Stomach (tissue), 9 donors: ENCODE measurements around the gene RAB4A. TPM values are rescaled to one million over a fixed set of nuclear protein-coding genes. Genes with fewer than 3 reads are reported as not detected.

ENCODE experiments used
- DNase-seq, 2 donors: peaks; one replicate each; pipeline versions ENCODE4 v3.0.0 to v3.0.0-alpha.2; 2013 to 2019
- H3K27ac ChIP-seq, 5 donors: fragments of 200-600 bp in 4 of 5; sonication (generic) in 4 of 5; one replicate each; pipeline ENCODE4 v1.5.1; 2013 to 2019; ENCODE audit warnings: mild to moderate bottlenecking in 1 of 5, moderate library complexity in 1 of 5
- H3K27me3 ChIP-seq, 3 donors: fragments of 200-600 bp; sonication (generic); one replicate each; pipeline ENCODE4 v1.5.1; 2017 to 2019; ENCODE audit warnings: mixed run types in 1 of 3
- H3K36me3 ChIP-seq, 4 donors: fragments of 200-600 bp; sonication (generic); 1 replicate in 3 of 4; 2 replicates in 1 of 4; pipeline ENCODE4 v1.5.1; 2016 to 2019
- H3K4me1 ChIP-seq, 4 donors: fragments of 200-600 bp; sonication (generic); one replicate each; pipeline ENCODE4 v1.5.1; 2016 to 2019
- H3K4me3 ChIP-seq, 4 donors: fragments of 200-600 bp; sonication (generic) in 3 of 4; one replicate each; pipeline ENCODE4 v1.5.1; 2016 to 2019; ENCODE audit warnings: mild to moderate bottlenecking in 1 of 4
- H3K9me3 ChIP-seq, 4 donors: fragments of 200-600 bp; sonication (generic); one replicate each; pipeline ENCODE4 v1.5.1; 2016 to 2019
- EP300 ChIP-seq: sonication (generic); formaldehyde crosslinking; IDR thresholded peaks from one replicate; pipeline ENCODE4 v1.6.1; 2017; ENCODE audit warnings: antibody characterized with exemption
- POLR2A ChIP-seq, 4 donors: fragments of 450-650 bp; IDR thresholded peaks; one replicate each; pipeline ENCODE4 v1.6.1; 2016; ENCODE audit warnings: antibody characterized with exemption in 4 of 4, control low read depth in 2 of 4, mild to moderate bottlenecking in 1 of 4, moderate library complexity in 1 of 4
- POLR2AphosphoS5 ChIP-seq, 3 donors: sonication (generic); formaldehyde crosslinking; IDR thresholded peaks; one replicate each; pipeline ENCODE4 v1.6.1; 2016; ENCODE audit warnings: antibody characterized with exemption in 3 of 3
- WGBS, 5 donors: extraction: QIAGEN DNeasy Blood & Tissue Kit in 3 of 5; methylation state at CpG; one replicate each; pipeline versions ENCODE4 v1.1.5 to v1.1.7; 2013 to 2018; 5-methylcytosine and 5-hydroxymethylcytosine counted together
- intact Hi-C: fragments of 100-400 bp; cut with DNase I; formaldehyde crosslinking; loops from one replicate; pipeline ENCODE4 v1.15.1; 2023; ENCODE audit warnings: low total_unique reads
- polyA plus RNA-seq, 3 donors: library from polyadenylated mRNA; stranded (reverse); fragments of 200-250 nt; gene quantifications; one replicate each; pipeline ENCODE4 v1.2.3, GENCODE V29; 2013
- total RNA-seq, 5 donors: library from RNA; depleted of rRNA; stranded (reverse); fragments of >200 nt; gene quantifications; one replicate each; pipeline versions ENCODE4 v1.1.0 to v1.2.3, GENCODE V29; 2014 to 2016
- TF ChIP-seq, protein P1 (sequence below), 7 experiments: fragments of 450-650 bp in 4 of 7; fragments of 200-600 bp in 3 of 7; sonication (generic) in 3 of 7; IDR thresholded peaks; one replicate each; pipeline ENCODE4 v1.5.1; 2016 to 2019; ENCODE audit warnings: antibody characterized with exemption in 7 of 7, control low read depth in 2 of 7, mild to moderate bottlenecking in 1 of 7
- donor health status: healthy with polysubstance abuse.
- donor health status: Bipolar disorder and iron deficiency.
- donor health status: healthy.

The RAB4A gene
- total and polyA plus RNA-seq, 8 donors, result 24.1 to 277 (median 46.8) TPM

DNA sequence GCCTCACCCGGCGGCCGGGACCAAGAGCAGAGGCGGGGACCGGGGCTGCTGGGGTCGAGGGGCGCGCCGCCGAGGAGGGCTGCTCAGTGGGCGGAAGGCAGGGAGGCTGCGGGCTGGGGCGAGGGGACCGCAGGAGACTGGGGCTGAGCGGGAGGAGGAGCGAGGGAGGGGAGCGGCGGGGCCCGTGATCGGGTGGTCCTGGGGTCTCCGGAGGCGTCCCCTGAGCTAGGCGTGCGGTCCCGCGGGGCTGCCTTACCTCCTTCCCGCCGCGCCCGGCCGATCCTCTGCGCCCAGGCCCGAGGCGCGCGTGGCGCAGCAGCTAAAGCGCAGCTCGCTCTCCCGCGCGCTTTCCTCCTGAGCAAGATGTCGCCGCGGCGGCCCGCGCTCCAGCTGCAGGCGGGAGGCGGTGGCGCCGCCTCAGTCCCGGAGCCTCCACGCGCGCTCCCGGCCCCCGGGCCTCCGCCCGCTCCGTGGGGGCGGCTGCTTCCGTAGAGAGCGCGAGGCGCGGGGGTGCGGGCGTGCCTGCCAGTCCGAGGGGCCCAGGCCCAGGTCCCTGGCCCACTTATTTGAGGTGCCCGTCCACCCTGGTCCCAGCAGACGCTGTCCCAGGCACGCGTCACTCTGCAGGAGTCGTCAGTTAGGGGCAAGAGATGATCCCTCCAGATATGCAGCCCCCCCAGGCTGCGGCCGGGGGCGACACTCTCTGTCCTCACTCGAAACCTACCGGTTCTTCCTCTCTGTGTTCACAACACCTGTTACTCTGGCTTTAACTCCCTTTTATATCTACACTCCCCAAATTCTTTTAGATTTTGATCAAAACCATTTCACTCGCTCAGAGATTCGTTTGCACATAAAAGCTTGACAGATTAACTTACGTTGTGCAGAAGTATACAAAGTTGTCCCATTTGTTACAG lies 72.0 kb downstream of the RAB4A start, which contains the start of gene CCSAP:
CCSAP (minus strand) TSS at position 392 of the 914 bp plus-strand sequence. CDS start 582 bp downstream, outside the sequence.
- H3K27me3 ChIP-seq, result peaks cover 0 to 31% (median 0%) of the 10 kb centered on the region in 3 donors
- TF ChIP-seq, protein P1, sequence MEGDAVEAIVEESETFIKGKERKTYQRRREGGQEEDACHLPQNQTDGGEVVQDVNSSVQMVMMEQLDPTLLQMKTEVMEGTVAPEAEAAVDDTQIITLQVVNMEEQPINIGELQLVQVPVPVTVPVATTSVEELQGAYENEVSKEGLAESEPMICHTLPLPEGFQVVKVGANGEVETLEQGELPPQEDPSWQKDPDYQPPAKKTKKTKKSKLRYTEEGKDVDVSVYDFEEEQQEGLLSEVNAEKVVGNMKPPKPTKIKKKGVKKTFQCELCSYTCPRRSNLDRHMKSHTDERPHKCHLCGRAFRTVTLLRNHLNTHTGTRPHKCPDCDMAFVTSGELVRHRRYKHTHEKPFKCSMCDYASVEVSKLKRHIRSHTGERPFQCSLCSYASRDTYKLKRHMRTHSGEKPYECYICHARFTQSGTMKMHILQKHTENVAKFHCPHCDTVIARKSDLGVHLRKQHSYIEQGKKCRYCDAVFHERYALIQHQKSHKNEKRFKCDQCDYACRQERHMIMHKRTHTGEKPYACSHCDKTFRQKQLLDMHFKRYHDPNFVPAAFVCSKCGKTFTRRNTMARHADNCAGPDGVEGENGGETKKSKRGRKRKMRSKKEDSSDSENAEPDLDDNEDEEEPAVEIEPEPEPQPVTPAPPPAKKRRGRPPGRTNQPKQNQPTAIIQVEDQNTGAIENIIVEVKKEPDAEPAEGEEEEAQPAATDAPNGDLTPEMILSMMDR (IDR thresholded peaks at IDR 0.05), result no peak
- no peak for TF ChIP-seq EP300
- no peak for TF ChIP-seq POLR2A (IDR thresholded peaks at IDR 0.05)
- no peak for TF ChIP-seq POLR2AphosphoS5 (IDR thresholded peaks at IDR 0.05)
- peak within 1 kb of the TSS; percentile 85 to 95 (median 94) for H3K27ac ChIP-seq
- intact Hi-C loops, result loop anchor here (10.0 kb wide), 1 partner anchor 68 kb away; the partner anchor contains the start of gene RAB4A
- DNase-seq, result peak; percentile 61 to 85
- H3K4me3 ChIP-seq, result peak within 1 kb of the TSS; percentile 82 to 98 (median 96)
- H3K36me3 ChIP-seq, result no peaks in the 10 kb centered on the region
- H3K9me3 ChIP-seq, result no peaks in the 10 kb centered on the region
- 0 to 1% (median 0%) methylated on average over 19 to 83 of the region's 83 CpGs for WGBS, 5 donors
- peaks cover 7 to 45% (median 28%) of the 10 kb centered on the region in 4 donors for H3K4me1 ChIP-seq

DNA sequence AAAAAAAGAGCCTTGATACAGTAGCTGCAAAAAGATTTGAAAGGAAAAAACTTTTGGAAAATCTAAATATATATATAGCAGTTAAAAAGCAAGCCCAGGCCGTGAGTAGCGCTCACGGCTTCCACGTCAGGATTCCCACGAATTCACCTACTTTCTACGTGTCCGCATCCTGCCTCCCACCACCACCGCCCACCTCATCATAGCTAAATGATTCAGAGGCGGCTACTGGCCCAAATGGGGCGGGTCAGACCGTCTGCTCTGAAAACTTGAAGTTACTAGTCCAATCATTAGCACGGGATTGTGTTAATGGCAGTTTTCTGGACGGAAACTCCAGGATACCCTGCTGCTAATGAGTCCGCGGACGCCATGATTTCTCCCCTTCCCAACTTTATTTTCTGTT lies 73.2 kb downstream of the RAB4A start:
- DNase-seq, result no peak
- WGBS, 5 donors, result 76 to 87% (median 81%) methylated on average over 16 of the region's 16 CpGs
- peak overlapping the region in 2 of 4 donors; percentile 95 to 97 for H3K4me3 ChIP-seq
- peaks cover 0 to 39% (median 0%) of the 10 kb centered on the region in 3 donors for H3K27me3 ChIP-seq
- H3K36me3 ChIP-seq, result no peaks in the 10 kb centered on the region
- H3K9me3 ChIP-seq, result no peaks in the 10 kb centered on the region
- TF ChIP-seq POLR2AphosphoS5 (IDR thresholded peaks at IDR 0.05), result no peak
- TF ChIP-seq POLR2A (IDR thresholded peaks at IDR 0.05), result no peak
- TF ChIP-seq, protein P1 (IDR thresholded peaks at IDR 0.05), result no peak
- TF ChIP-seq EP300, result no peak
- no peak overlapping the region for H3K27ac ChIP-seq
- H3K4me1 ChIP-seq, result peaks cover 7 to 41% (median 28%) of the 10 kb centered on the region in 4 donors
- intact Hi-C loops, result loop anchor here (10.0 kb wide), 1 partner anchor 69 kb away; the partner anchor contains the start of gene RAB4A

DNA sequence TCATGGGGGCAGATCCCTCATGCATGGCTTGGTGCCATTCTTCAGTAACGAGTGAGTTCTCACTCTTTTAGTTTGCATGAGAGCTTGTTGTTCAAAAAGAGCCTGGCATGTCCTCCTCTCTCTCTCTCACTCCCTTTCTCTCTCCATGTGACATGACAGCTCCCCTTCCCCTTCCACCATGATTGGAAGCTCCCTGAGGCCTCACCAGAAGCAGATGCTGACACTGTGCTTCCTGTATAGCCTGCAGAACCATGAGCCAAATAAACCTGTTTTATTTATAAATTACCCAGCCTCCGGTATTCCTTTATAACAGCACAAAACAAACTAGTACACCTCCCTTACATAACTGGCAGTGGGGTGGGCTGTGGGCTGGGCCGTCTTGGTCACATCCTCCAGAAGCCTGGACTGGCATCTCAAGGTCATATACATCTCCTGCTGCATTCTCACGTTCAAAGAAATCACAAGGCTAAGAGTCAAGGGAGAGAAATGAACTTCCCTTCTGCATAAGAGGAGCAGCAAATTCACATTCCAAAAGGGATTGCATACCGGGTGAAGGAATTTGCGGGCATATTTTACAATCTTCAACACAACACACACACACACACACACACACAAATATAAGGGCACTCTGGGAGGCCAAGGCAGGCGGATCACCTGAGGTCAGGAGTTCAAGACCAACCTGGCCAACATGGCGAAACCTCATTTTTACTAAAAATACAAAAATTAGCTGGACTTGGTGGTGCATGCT lies 74.2 kb downstream of the RAB4A start:
- H3K4me3 ChIP-seq, result no peak overlapping the region
- 69 to 88% (median 84%) methylated on average over 8 of the region's 8 CpGs for WGBS, 5 donors
- DNase-seq, result no peak
- no peak overlapping the region for H3K27ac ChIP-seq
- H3K9me3 ChIP-seq, result no peaks in the 10 kb centered on the region
- TF ChIP-seq POLR2AphosphoS5 (IDR thresholded peaks at IDR 0.05), result no peak
- no peak for TF ChIP-seq POLR2A (IDR thresholded peaks at IDR 0.05)
- TF ChIP-seq EP300, result no peak
- TF ChIP-seq, protein P1 (IDR thresholded peaks at IDR 0.05), result no peak
- intact Hi-C loops, result loop anchor here (10.0 kb wide), 1 partner anchor 70 kb away; the partner anchor contains the start of gene RAB4A
- peaks cover 0 to 44% (median 0%) of the 10 kb centered on the region in 3 donors for H3K27me3 ChIP-seq
- peaks cover 7 to 33% (median 24%) of the 10 kb centered on the region in 4 donors for H3K4me1 ChIP-seq
- no peaks in the 10 kb centered on the region for H3K36me3 ChIP-seq

DNA sequence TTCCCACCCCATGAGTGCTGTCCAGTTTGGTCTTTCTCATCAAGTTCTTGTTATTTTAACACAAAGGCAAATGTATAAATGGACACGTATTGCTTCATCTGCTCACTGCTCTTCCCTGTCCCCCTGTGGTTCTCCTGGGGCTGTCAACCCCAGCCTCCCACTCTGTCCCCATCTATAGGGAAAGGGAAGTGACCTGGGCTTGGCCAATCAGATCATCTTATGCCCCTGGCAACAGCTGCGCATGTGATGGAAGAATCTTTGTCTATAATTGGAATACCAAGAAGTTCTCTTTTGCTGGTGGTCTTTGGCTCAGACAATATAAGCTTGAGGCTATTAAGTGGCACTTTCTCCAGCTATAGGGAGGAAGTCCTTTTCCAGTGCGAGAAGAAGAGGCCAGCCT lies 76.6 kb downstream of the RAB4A start:
- no peaks in the 10 kb centered on the region for H3K9me3 ChIP-seq
- H3K4me3 ChIP-seq, result no peak overlapping the region
- peaks cover 7 to 14% (median 11%) of the 10 kb centered on the region in 4 donors for H3K4me1 ChIP-seq
- 56 to 78% (median 73%) methylated on average over 3 of the region's 3 CpGs for WGBS, 5 donors
- no peak overlapping the region for H3K27ac ChIP-seq
- DNase-seq, result no peak
- intact Hi-C loops, result loop anchor here (10.0 kb wide), 1 partner anchor 73 kb away; the partner anchor contains the start of gene RAB4A
- H3K36me3 ChIP-seq, result no peaks in the 10 kb centered on the region
- no peak for TF ChIP-seq POLR2AphosphoS5 (IDR thresholded peaks at IDR 0.05)
- no peak for TF ChIP-seq POLR2A (IDR thresholded peaks at IDR 0.05)
- TF ChIP-seq EP300, result no peak
- TF ChIP-seq, protein P1 (IDR thresholded peaks at IDR 0.05), result no peak
- peaks cover 0 to 44% (median 0%) of the 10 kb centered on the region in 3 donors for H3K27me3 ChIP-seq
